Loucy (cell line): ENCODE results near the gene CACNA1B.

Source experiments
- CTCF ChIP-seq: fragments of 200-600 bp; sonication (generic); conservative IDR thresholded peaks from 2 replicates; pipeline ENCODE4 v1.5.1; 2014; ENCODE audit warnings: mild to moderate bottlenecking, antibody characterized with exemption, low read length
- EZH2phosphoT487 ChIP-seq: fragments of 200-600 bp; IDR thresholded peaks from 2 replicates; pipeline ENCODE4 v1.6.1; 2018; ENCODE audit warnings: antibody characterized with exemption, mild to moderate bottlenecking, moderate library complexity, borderline replicate concordance

- TF ChIP-seq CTCF = no peak
- no peak for TF ChIP-seq EZH2phosphoT487
Observed at GRCh38 chr9:137879566-137880150, 2.1 kb downstream of the CACNA1B start.
